Upper lobe of left lung (tissue), 4 donors: ENCODE data around the gene SLC28A2.

Source experiments
- POLR2A ChIP-seq, 4 donors: fragments of 450-650 bp; IDR thresholded peaks; one replicate each; pipeline ENCODE4 v1.5.1; 2016 to 2017; ENCODE audit warnings: antibody characterized with exemption in 4 of 4, mild to moderate bottlenecking in 2 of 4
- POLR2AphosphoS5 ChIP-seq, 2 donors: sonication (generic); formaldehyde crosslinking; IDR thresholded peaks; one replicate each; pipeline ENCODE4 v1.5.1; 2017; ENCODE audit warnings: antibody characterized with exemption in 2 of 2
- TF ChIP-seq, protein P1 (sequence below), 6 experiments: fragments of 450-650 bp in 4 of 6; fragments of 200-600 bp in 2 of 6; sonication (generic) in 2 of 6; IDR thresholded peaks; one replicate each; pipeline ENCODE4 v1.5.1; 2016 to 2019; ENCODE audit warnings: antibody characterized with exemption in 6 of 6

GRCh38 chr15:45288947-45289346, 36.9 kb downstream of the SLC28A2 start:
- TF ChIP-seq, protein P1, sequence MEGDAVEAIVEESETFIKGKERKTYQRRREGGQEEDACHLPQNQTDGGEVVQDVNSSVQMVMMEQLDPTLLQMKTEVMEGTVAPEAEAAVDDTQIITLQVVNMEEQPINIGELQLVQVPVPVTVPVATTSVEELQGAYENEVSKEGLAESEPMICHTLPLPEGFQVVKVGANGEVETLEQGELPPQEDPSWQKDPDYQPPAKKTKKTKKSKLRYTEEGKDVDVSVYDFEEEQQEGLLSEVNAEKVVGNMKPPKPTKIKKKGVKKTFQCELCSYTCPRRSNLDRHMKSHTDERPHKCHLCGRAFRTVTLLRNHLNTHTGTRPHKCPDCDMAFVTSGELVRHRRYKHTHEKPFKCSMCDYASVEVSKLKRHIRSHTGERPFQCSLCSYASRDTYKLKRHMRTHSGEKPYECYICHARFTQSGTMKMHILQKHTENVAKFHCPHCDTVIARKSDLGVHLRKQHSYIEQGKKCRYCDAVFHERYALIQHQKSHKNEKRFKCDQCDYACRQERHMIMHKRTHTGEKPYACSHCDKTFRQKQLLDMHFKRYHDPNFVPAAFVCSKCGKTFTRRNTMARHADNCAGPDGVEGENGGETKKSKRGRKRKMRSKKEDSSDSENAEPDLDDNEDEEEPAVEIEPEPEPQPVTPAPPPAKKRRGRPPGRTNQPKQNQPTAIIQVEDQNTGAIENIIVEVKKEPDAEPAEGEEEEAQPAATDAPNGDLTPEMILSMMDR (IDR thresholded peaks at IDR 0.05), result no peak
- TF ChIP-seq POLR2AphosphoS5 (IDR thresholded peaks at IDR 0.05) (no peak), POLR2A (IDR thresholded peaks at IDR 0.05) (no peak)
